ENCODE measurements around the gene ADAMTS12. TPM values are rescaled to one million over a fixed set of nuclear protein-coding genes. Genes with fewer than 3 reads are reported as not detected.

ADAMTS12 gene
- total RNA-seq, 2 experiments from 2014 or later, result not detected

GRCh38 chr5:33629999-33630398, 261.8 kb downstream of the ADAMTS12 start:
- CTCF ChIA-PET, result no interaction called here
- peaks cover 3% of the 10 kb centered on the region for H3K9me3 Mint-ChIP-seq
- no peaks in the 10 kb centered on the region for H3K27me3 Mint-ChIP-seq
- no peaks in the 10 kb centered on the region for H3K4me1 Mint-ChIP-seq (ENCODE audit: low read depth)
- intact Hi-C loops (cut with micrococcal nuclease), result no loop called here
- POLR2A ChIA-PET, result no interaction called here
- H3K27ac Mint-ChIP-seq, result no peak overlapping the region
- no peak for TF ChIP-seq CTCF (IDR thresholded peaks at IDR 0.05)
- DNase-seq, result no peak
- H3K36me3 Mint-ChIP-seq (ENCODE audit: low read depth), result no peaks in the 10 kb centered on the region
- no peak overlapping the region for H3K4me3 Mint-ChIP-seq
- ATAC-seq, result no peak

GRCh38 chr5:33628796-33629195, 263.0 kb downstream of the ADAMTS12 start:
- no peaks in the 10 kb centered on the region for H3K36me3 Mint-ChIP-seq (ENCODE audit: low read depth)
- ChIA-PET CTCF (no interaction called here), POLR2A (no interaction called here)
- no peak overlapping the region for H3K27ac Mint-ChIP-seq
- no peaks in the 10 kb centered on the region for H3K27me3 Mint-ChIP-seq
- no peak for ATAC-seq
- peaks cover 3% of the 10 kb centered on the region for H3K9me3 Mint-ChIP-seq
- H3K4me3 Mint-ChIP-seq, result no peak overlapping the region
- DNase-seq, result no peak
- TF ChIP-seq CTCF (IDR thresholded peaks at IDR 0.05), result no peak
- intact Hi-C loops (cut with micrococcal nuclease), result no loop called here
- no peaks in the 10 kb centered on the region for H3K4me1 Mint-ChIP-seq (ENCODE audit: low read depth)

- Mint-ChIP-seq H3K27me3 (peaks cover 8% of the 10 kb centered on the region), H3K4me3 (no peak overlapping the region), H3K4me1 (ENCODE audit: low read depth) (no peaks in the 10 kb centered on the region), H3K36me3 (ENCODE audit: low read depth) (no peaks in the 10 kb centered on the region), H3K9me3 (no peaks in the 10 kb centered on the region), H3K27ac (no peak overlapping the region)
- no peak for DNase-seq
- no peak for TF ChIP-seq CTCF (IDR thresholded peaks at IDR 0.05)
- POLR2A ChIA-PET, result no interaction called here
- CTCF ChIA-PET, result no interaction called here
- no peak for ATAC-seq
- intact Hi-C loops (cut with micrococcal nuclease), result no loop called here
These were observed 270.3 kb downstream of the ADAMTS12 start for GRCh38 chr5:33621514-33621913.

GRCh38 chr5:33614039-33614438, 277.8 kb downstream of the ADAMTS12 start:
- CTCF ChIA-PET, result no interaction called here
- no peaks in the 10 kb centered on the region for H3K9me3 Mint-ChIP-seq

GRCh38 chr5:33612386-33612785, 279.4 kb downstream of the ADAMTS12 start:
- intact Hi-C loops (cut with micrococcal nuclease), result no loop called here
- H3K27ac Mint-ChIP-seq, result no peak overlapping the region
- DNase-seq, result no peak
- no peak for ATAC-seq
- H3K9me3 Mint-ChIP-seq, result no peaks in the 10 kb centered on the region
- no peaks in the 10 kb centered on the region for H3K4me1 Mint-ChIP-seq (ENCODE audit: low read depth)
- POLR2A ChIA-PET, result no interaction called here
- H3K4me3 Mint-ChIP-seq, result no peak overlapping the region
- H3K36me3 Mint-ChIP-seq (ENCODE audit: low read depth), result no peaks in the 10 kb centered on the region
- peaks cover 2% of the 10 kb centered on the region for H3K27me3 Mint-ChIP-seq
- CTCF ChIA-PET, result interaction anchor here (1.5 kb wide), 1 partner anchor 23 kb away, joined by 4 read pairs; no protein-coding TSS in a partner anchor
- TF ChIP-seq CTCF (IDR thresholded peaks at IDR 0.05), result no peak

More at GRCh38 chr5:33614039-33614438, 277.8 kb downstream of the ADAMTS12 start:
- intact Hi-C loops (cut with micrococcal nuclease), result no loop called here
- H3K36me3 Mint-ChIP-seq (ENCODE audit: low read depth), result no peaks in the 10 kb centered on the region
- POLR2A ChIA-PET, result no interaction called here
- H3K27me3 Mint-ChIP-seq, result no peaks in the 10 kb centered on the region
- no peak overlapping the region for H3K4me3 Mint-ChIP-seq
- no peaks in the 10 kb centered on the region for H3K4me1 Mint-ChIP-seq (ENCODE audit: low read depth)
- no peak overlapping the region for H3K27ac Mint-ChIP-seq
- no peak for ATAC-seq
- DNase-seq, result no peak
- no peak for TF ChIP-seq CTCF (IDR thresholded peaks at IDR 0.05)

Measured in activated CD8-positive, alpha-beta T cell treated with anti-CD3 and anti-CD28 coated beads for 36 hours (primary cell).